Spleen (tissue), 7 donors: ENCODE results near the gene ZBTB5.

Experiments
- CTCF ChIP-seq, 11 experiments: fragments of 200-600 bp in 7 of 11; fragments of 450-650 bp in 4 of 11; sonication (generic) in 4 of 11; IDR thresholded peaks in 8 of 11; conservative IDR thresholded peaks in 3 of 11; 1 replicate in 7 of 11; 2 replicates in 4 of 11; pipeline versions ENCODE4 v1.4.0 to v1.8.0; 2016 to 2021; ENCODE audit warnings: antibody characterized with exemption in 11 of 11, inconsistent platforms in 4 of 11, mild to moderate bottlenecking in 1 of 11
- POLR2A ChIP-seq, 3 donors: fragments of 450-650 bp; IDR thresholded peaks; one replicate each; pipeline ENCODE4 v1.5.1; 2017; ENCODE audit warnings: antibody characterized with exemption in 3 of 3, mild to moderate bottlenecking in 1 of 3
- donor health status: DM: no; HTN: no; CAD: no; lungs with moderate emphysema.
- donor health status: DM: no; HTN: no; CAD: no.
- donor health status: DM: no; HTN: no; CAD: no.

DNA sequence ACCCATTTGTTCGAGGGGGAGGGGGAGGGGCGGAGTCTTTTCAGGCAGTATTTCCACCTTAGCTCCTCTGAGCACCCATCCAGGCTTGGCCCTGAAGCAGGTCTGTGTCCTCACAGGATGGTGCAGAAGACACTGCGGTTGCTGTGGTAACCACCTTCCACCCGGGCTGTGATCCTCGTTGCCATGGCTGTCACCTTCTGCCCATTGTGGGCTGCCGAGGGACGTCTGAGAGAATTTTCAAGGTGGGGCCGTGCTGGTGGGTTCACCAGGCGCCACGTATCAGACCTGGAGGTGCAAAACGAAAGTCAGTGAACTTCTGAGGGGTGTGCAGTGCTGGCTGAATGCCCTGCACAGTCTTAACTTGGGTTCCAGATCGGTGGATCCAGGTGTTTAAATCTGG is 47.2 kb upstream of the ZBTB5 start:
- TF ChIP-seq CTCF (IDR thresholded peaks at IDR 0.05 in 8 of 11, conservative IDR thresholded peaks at IDR 0.05 in 3 of 11) (no peak), POLR2A (IDR thresholded peaks at IDR 0.05) (no peak)
